HCT116 (cell line): Measurements from ENCODE around the gene TRIM68. TPM values are rescaled to one million over a fixed set of nuclear protein-coding genes. Genes with fewer than 3 reads are reported as not detected.

ENCODE experiments used
- ATAC-seq: fragments of 200-7000 bp; cut with Tn5 transposase; 2 replicates; pipeline ENCODE4 v1.9.1; 2020; ENCODE audit warnings: mild to moderate bottlenecking, moderate library complexity
- BruUV-seq: library from RNA; stranded (reverse); fragments of 400-500 nt; replicated peaks from 2 replicates; lab custom pipeline; 2021; lab: Mats Ljungman, UMichigan
- CTCF ChIA-PET: fragments of 300-600 bp; sonication (Branson Sonifier 250); formaldehyde crosslinking; loops from one replicate; lab custom pipeline; 2021; ENCODE audit warnings: antibody characterized with exemption; lab: Charles Lee
- POLR2A ChIA-PET: fragments of 300-600, 350-600 bp; sonication (Branson Sonifier 250); formaldehyde crosslinking; loops from one replicate; lab custom pipeline; 2021; ENCODE audit warnings: antibody characterized with exemption; lab: Charles Lee
- RAD21 ChIA-PET, 2 experiments: fragments of 300-600 bp; sonication (Branson Sonifier 250); formaldehyde crosslinking; loops; one replicate each; lab custom pipeline; 2023; ENCODE audit warnings: low total read pairs in 2 of 2; ENCODE audit not compliant: uncharacterized antibody in 2 of 2, unreplicated experiment in 2 of 2, low non-redundant PET in 1 of 2; lab: Charles Lee
- DNase-seq: peaks from one replicate; pipeline ENCODE4 v3.0.0-alpha.2; 2010; ENCODE audit warnings: low read depth, low spot score
- H2AFZ ChIP-seq: fragments of 200-600 bp; shearing (Covaris generic), sonication (generic); 2 replicates; pipeline ENCODE4 v1.6.1; 2017; ENCODE audit warnings: low read depth, mixed run types, mixed read lengths, antibody characterized with exemption, low read length; ENCODE audit not compliant: poor library complexity, severe bottlenecking
- H3K27ac ChIP-seq: 2 replicates; pipeline ENCODE4 v1.5.1; 2012; ENCODE audit warnings: low read depth, low read length
- H3K27me3 ChIP-seq: fragments of 200-600 bp; sonication (generic); 2 replicates; pipeline ENCODE4 v1.6.1; 2016; ENCODE audit warnings: mixed run types, low read length, mixed read lengths; ENCODE audit not compliant: insufficient read depth
- H3K36me3 ChIP-seq, 2 experiments: fragments of 200-500 bp in 1 of 2; fragments of 200-600 bp in 1 of 2; sonication (Bioruptor generic) in 1 of 2; sonication (generic) in 1 of 2; 2 replicates each; pipeline versions ENCODE4 v1.5.1 to v1.6.1; 2014 to 2016; ENCODE audit warnings: low read length in 2 of 2, inconsistent platforms in 1 of 2, mixed read lengths in 1 of 2, mixed run types in 1 of 2; ENCODE audit not compliant: insufficient read depth in 2 of 2, control insufficient read depth in 1 of 2
- H3K4me1 ChIP-seq, 2 experiments: fragments of 200-600 bp in 1 of 2; sonication (generic) in 1 of 2; 2 replicates each; pipeline versions ENCODE4 v1.5.1 to v1.6.1; 2012 to 2017; ENCODE audit warnings: low read length in 2 of 2, inconsistent platforms in 1 of 2, mild to moderate bottlenecking in 1 of 2, mixed read lengths in 1 of 2, mixed run types in 1 of 2, moderate library complexity in 1 of 2; ENCODE audit not compliant: insufficient read depth in 2 of 2, control insufficient read depth in 1 of 2
- H3K4me2 ChIP-seq: fragments of 200-600 bp; sonication (generic); 2 replicates; pipeline ENCODE4 v1.6.1; 2017; ENCODE audit warnings: mixed run types, low read length, mixed read lengths
- H3K4me3 ChIP-seq, 2 experiments: fragments of 200-600 bp in 1 of 2; sonication (generic) in 1 of 2; replicated peaks in 1 of 2; 2 replicates each; pipeline ENCODE4 v1.5.1; 2011 to 2016; ENCODE audit warnings: low read length in 2 of 2, control low read depth in 1 of 2, low read depth in 1 of 2, mild to moderate bottlenecking in 1 of 2, mixed read lengths in 1 of 2, mixed run types in 1 of 2
- H3K79me2 ChIP-seq: fragments of 200-600 bp; sonication (generic); 2 replicates; pipeline ENCODE4 v1.6.1; 2017; ENCODE audit warnings: mild to moderate bottlenecking, mixed run types, low read length, moderate library complexity, mixed read lengths; ENCODE audit not compliant: insufficient read depth
- H3K9ac ChIP-seq: fragments of 200-600 bp; sonication (generic); 2 replicates; pipeline ENCODE4 v1.6.1; 2016; ENCODE audit warnings: low read length, mixed read lengths
- H3K9me2 ChIP-seq: fragments of 200-600 bp; sonication (generic), shearing (Covaris generic); 2 replicates; pipeline ENCODE4 v1.6.1; 2017; ENCODE audit warnings: mixed run types, mild to moderate bottlenecking, moderate library complexity; ENCODE audit not compliant: insufficient read depth
- H3K9me3 ChIP-seq, 2 experiments: fragments of 200-500 bp in 1 of 2; fragments of 200-600 bp in 1 of 2; sonication (Bioruptor generic) in 1 of 2; sonication (generic) in 1 of 2; 2 replicates each; pipeline ENCODE4 v1.6.1; 2014 to 2017; ENCODE audit warnings: low read length in 2 of 2, mixed read lengths in 2 of 2, inconsistent platforms in 1 of 2, low read depth in 1 of 2, mild to moderate bottlenecking in 1 of 2, mixed run types in 1 of 2, moderate library complexity in 1 of 2; ENCODE audit not compliant: control insufficient read depth in 1 of 2, insufficient read depth in 1 of 2
- H4K20me1 ChIP-seq: fragments of 200-600 bp; sonication (generic), shearing (Covaris generic); 2 replicates; pipeline ENCODE4 v1.6.1; 2017; ENCODE audit warnings: mixed run types, mild to moderate bottlenecking, moderate library complexity; ENCODE audit not compliant: insufficient read depth
- CBX3 ChIP-seq: IDR thresholded peaks from 2 replicates; pipeline ENCODE4 v1.6.1; 2012; ENCODE audit warnings: low read depth
- ELF1 ChIP-seq: IDR thresholded peaks from 2 replicates; pipeline ENCODE4 v1.6.1; 2012; ENCODE audit warnings: low read depth, borderline replicate concordance
- SRF ChIP-seq: IDR thresholded peaks from 2 replicates; pipeline ENCODE4 v1.6.1; 2012; ENCODE audit warnings: low read depth
- intact Hi-C: fragments of 100-400 bp; cut with micrococcal nuclease; formaldehyde crosslinking; loops from 2 replicates; pipeline ENCODE4 v1.10.0; 2022
- total RNA-seq: library from RNA; stranded (reverse); gene quantifications from one replicate; pipeline ENCODE4 v1.2.1, GENCODE V29; 2021; ENCODE audit not compliant: unreplicated experiment
- TF ChIP-seq, protein P1 (sequence below), 3 experiments: fragments of 200-600 bp in 1 of 3; sonication (generic) in 1 of 3; IDR thresholded peaks in 2 of 3; conservative IDR thresholded peaks in 1 of 3; 2 replicates each; pipeline ENCODE4 v1.5.1; 2012 to 2017; ENCODE audit warnings: low read depth in 2 of 3, low read length in 2 of 3, antibody characterized with exemption in 1 of 3, borderline replicate concordance in 1 of 3, control low read depth in 1 of 3, mild to moderate bottlenecking in 1 of 3, mixed read lengths in 1 of 3, mixed run types in 1 of 3, moderate library complexity in 1 of 3; ENCODE audit not compliant: insufficient read depth in 1 of 3
- TF ChIP-seq, protein P2 (sequence below): IDR thresholded peaks from 2 replicates; pipeline ENCODE4 v1.6.1; 2012

TRIM68 gene
- total RNA-seq, 1 experiment from 2014 or later, result 8.3 TPM

- H3K27ac ChIP-seq, result no peak overlapping the region
- ChIA-PET RAD21 (no interaction called here), POLR2A (no interaction called here), CTCF (no interaction called here)
- H3K4me2 ChIP-seq, result no peak overlapping the region
- H3K4me1 ChIP-seq, result peaks cover 0 to 15% of the 10 kb centered on the region in 2 experiments; a peak in 2 of 4 replicates
- H3K9ac ChIP-seq, result no peak overlapping the region
- H3K27me3 ChIP-seq, result no peaks in the 10 kb centered on the region
- H3K4me3 ChIP-seq, result no peak overlapping the region
- no peaks in the 10 kb centered on the region for H4K20me1 ChIP-seq
- ATAC-seq (no peak), DNase-seq (no peak)
- intact Hi-C loops, result no loop called here
- peaks cover 0 to 5% of the 10 kb centered on the region in 2 experiments; a peak in 1 of 4 replicates for H3K36me3 ChIP-seq
- H3K79me2 ChIP-seq, result peaks cover 4% of the 10 kb centered on the region; the same call in 1 of the 2 replicates
- TF ChIP-seq ELF1 (no peak), CBX3 (no peak)
- TF ChIP-seq, protein P1, sequence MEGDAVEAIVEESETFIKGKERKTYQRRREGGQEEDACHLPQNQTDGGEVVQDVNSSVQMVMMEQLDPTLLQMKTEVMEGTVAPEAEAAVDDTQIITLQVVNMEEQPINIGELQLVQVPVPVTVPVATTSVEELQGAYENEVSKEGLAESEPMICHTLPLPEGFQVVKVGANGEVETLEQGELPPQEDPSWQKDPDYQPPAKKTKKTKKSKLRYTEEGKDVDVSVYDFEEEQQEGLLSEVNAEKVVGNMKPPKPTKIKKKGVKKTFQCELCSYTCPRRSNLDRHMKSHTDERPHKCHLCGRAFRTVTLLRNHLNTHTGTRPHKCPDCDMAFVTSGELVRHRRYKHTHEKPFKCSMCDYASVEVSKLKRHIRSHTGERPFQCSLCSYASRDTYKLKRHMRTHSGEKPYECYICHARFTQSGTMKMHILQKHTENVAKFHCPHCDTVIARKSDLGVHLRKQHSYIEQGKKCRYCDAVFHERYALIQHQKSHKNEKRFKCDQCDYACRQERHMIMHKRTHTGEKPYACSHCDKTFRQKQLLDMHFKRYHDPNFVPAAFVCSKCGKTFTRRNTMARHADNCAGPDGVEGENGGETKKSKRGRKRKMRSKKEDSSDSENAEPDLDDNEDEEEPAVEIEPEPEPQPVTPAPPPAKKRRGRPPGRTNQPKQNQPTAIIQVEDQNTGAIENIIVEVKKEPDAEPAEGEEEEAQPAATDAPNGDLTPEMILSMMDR (IDR thresholded peaks at IDR 0.05 in 2 of 3, conservative IDR thresholded peaks at IDR 0.05 in 1 of 3; ENCODE audit: borderline replicate concordance in 1 of 3, insufficient read depth in 1 of 3, low read depth in 2 of 3, low read length in 2 of 3), result no peak
- TF ChIP-seq, protein P2, sequence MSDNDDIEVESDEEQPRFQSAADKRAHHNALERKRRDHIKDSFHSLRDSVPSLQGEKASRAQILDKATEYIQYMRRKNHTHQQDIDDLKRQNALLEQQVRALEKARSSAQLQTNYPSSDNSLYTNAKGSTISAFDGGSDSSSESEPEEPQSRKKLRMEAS, result no peak
- no peaks in the 10 kb centered on the region for H3K9me3 ChIP-seq
- H2AFZ ChIP-seq, result no peak overlapping the region
- no peaks in the 10 kb centered on the region for H3K9me2 ChIP-seq
- no TSS peak for BruUV-seq
Observed at GRCh38 chr11:4605057-4605456, 3.0 kb downstream of the TRIM68 start.

- no peak within 1 kb of the TSS for H3K9ac ChIP-seq
- CTCF ChIA-PET, result no interaction called here
- H3K4me2 ChIP-seq, result no peak within 1 kb of the TSS
- H3K79me2 ChIP-seq, result no peaks in the 10 kb centered on the region
- no peak within 1 kb of the TSS for H2AFZ ChIP-seq
- no peaks in the 10 kb centered on the region for H3K4me1 ChIP-seq
- H3K27ac ChIP-seq, result no peak within 1 kb of the TSS
- no peaks in the 10 kb centered on the region for H4K20me1 ChIP-seq
- TF ChIP-seq SRF, result no peak
- TF ChIP-seq, all 23 proteins: peak for 0
- BruUV-seq, result no TSS peak
- DNase-seq (no peak), ATAC-seq (no peak)
- H3K9me3 ChIP-seq, result no peaks in the 10 kb centered on the region
- H3K4me3 ChIP-seq, result no peak within 1 kb of the TSS
- RAD21 ChIA-PET, result no interaction called here
- H3K9me2 ChIP-seq, result no peaks in the 10 kb centered on the region
- no peaks in the 10 kb centered on the region; a peak in 1 of 4 replicates for H3K36me3 ChIP-seq
- intact Hi-C loops, result no loop called here
- POLR2A ChIA-PET, result no interaction called here
- H3K27me3 ChIP-seq, result peaks cover 12% of the 10 kb centered on the region; the same call in 1 of the 2 replicates
Observed at GRCh38 chr11:4593739-4594138, 14.3 kb downstream of the TRIM68 start, which contains the start of gene OR52I1. TSS of gene OR52I1 (plus strand) at chr11:4594039. CDS start at chr11:4594039, 0 bp downstream.
